Cardiac fibroblast (primary cell): Measurements from ENCODE around the gene C9.
"Not testable (repeated sequence)": the region's sequence is repeated elsewhere in the genome, so short reads cannot be mapped to it uniquely, and the experiment has no call there.

Source experiments
- DNase-seq, 2 donors: peaks; one replicate each; pipeline versions ENCODE4 v3.0.0 to v3.0.0-alpha.2; 2010; ENCODE audit warnings: low read depth in 2 of 2
- H3K4me3 ChIP-seq, 2 donors: replicated peaks in 1 of 2; 1 replicate in 1 of 2; 2 replicates in 1 of 2; pipeline ENCODE4 v1.5.1; 2011; ENCODE audit warnings: low read depth in 2 of 2, low read length in 2 of 2, mild to moderate bottlenecking in 2 of 2, moderate library complexity in 1 of 2
- TF ChIP-seq, protein P1 (sequence below): IDR thresholded peaks from one replicate; pipeline ENCODE4 v1.5.1; 2011; ENCODE audit warnings: low read depth, mild to moderate bottlenecking, low read length, inconsistent platforms

The C9 gene

DNA sequence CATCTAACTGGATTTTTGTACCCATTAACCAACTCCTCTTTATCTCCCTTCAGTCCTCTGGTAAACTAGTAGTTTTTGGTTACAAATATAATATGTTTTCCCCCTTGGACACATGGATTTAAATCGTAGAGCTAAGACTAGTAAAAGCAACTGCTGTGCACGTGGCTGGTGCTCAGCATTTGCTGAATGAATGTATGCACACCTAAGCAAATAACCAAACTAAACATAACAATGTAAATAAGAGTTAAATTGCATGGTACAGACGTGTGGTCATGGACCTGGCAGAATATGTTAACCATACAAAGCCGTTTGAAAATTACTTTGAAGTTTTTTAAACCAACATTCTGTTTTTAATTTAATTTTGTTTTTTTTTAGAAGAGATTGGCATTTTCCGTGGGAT is 79.7 kb downstream of the C9 start:
- DNase-seq = no peak
- TF ChIP-seq, protein P1, sequence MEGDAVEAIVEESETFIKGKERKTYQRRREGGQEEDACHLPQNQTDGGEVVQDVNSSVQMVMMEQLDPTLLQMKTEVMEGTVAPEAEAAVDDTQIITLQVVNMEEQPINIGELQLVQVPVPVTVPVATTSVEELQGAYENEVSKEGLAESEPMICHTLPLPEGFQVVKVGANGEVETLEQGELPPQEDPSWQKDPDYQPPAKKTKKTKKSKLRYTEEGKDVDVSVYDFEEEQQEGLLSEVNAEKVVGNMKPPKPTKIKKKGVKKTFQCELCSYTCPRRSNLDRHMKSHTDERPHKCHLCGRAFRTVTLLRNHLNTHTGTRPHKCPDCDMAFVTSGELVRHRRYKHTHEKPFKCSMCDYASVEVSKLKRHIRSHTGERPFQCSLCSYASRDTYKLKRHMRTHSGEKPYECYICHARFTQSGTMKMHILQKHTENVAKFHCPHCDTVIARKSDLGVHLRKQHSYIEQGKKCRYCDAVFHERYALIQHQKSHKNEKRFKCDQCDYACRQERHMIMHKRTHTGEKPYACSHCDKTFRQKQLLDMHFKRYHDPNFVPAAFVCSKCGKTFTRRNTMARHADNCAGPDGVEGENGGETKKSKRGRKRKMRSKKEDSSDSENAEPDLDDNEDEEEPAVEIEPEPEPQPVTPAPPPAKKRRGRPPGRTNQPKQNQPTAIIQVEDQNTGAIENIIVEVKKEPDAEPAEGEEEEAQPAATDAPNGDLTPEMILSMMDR = no peak
- H3K4me3 ChIP-seq = no peak overlapping the region

DNA sequence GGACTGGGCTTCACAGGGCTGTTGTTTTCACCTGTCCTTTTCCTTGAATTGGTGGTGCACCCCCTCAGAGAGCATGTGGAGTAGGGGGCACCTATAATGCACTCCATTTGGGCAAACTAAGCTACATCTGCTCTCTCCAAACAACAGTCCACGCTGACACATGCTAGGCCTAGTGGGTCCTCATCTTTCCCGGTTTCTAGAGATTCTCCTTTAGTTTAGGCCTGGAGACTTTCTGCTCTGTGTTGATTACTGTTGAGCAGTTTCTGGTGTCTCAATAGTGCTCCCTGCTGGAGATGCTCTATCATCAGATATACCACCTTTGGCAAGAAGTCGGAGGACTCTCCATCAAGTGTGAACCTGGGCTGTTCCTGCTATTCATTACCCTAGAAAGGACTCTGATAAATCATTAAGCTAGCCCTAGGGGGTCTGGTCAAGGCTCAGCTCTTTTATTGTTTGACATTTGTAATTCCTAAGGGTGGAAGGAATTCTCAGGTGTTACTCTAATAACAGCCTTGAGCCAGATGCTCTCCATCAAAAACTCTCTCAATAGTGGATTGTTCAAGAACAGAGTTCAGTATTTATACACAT is 81.0 kb downstream of the C9 start:
- H3K4me3 ChIP-seq = no peak overlapping the region
- DNase-seq = peak; percentile 81 to 86
- TF ChIP-seq, protein P1 = peak; percentile 75

DNA sequence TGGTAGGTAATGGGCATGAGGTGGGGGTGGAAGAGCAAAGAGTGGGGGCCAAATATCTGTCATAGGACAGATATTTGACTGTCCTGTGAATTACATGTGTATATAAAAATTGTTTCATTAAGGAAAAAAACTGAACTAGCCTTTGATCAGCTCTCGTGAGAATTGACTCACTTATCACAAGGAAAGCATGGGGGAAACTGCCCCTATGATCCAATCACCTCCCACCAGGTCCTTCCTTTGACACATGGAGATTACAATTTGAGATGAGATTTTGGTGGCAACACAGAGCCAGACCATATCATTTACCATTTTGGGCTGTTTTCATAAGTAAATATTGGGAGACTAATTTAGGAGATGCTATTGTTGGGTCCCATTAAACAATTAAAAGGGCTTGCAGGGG is 81.7 kb downstream of the C9 start:
- no peak overlapping the region for H3K4me3 ChIP-seq
- TF ChIP-seq, protein P1 = no peak

DNA sequence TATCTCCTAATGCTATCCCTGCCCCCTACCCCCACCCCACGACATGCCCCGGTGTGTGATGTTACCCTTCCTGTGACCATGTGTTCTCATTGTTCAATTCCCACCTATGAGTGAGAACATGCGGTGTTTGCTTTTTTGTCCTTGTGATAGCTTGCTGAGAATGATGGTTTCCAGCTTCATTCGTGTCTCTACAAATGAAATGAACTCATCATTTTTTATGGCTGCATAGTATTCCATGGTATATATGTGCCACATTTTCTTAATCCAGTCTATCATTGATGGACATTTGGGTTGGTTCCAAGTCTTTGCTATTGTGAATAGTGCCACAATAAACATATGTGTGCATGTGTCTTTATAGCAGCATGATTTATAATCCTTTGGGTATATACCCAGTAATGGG is 88.4 kb downstream of the C9 start:
- not testable (repeated sequence) for DNase-seq, H3K4me3 ChIP-seq

More for the DNA sequence above, 81.7 kb downstream of the C9 start:
- DNase-seq = no peak

DNA sequence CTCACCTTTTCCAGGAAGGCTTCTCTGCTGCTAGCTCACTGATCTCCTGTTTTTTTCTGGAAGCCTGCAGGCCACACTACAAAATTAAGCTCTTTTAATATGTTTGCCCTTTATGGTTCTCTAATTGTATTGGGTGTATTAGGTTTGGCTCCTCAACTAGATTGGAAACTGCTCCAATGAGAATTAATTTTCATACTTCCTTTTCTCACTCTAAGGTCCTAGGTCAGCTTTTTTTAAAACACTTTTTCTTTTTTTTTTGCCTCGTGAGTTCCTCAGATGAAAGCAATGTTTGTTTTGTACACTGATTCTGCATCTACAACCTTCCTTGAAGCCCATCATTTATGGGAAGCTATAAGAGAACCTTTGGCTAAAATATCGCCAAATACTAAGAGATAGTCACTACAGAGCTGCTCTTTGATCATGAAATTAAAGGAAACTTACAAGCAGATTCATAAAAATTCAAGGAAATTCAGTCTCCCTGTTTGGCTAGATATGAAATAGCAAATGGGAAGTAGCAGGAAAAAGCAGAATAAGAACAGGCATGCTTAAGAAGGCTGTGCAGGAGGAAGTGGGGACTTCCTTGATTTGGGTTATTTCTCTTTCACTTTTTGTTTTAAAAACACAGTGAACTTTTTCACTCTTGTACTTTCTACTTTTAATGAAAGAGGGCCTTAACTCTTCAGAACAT is 89.8 kb downstream of the C9 start:
- no peak overlapping the region for H3K4me3 ChIP-seq
- DNase-seq = peak; percentile 3 to 10
- TF ChIP-seq, protein P1 = no peak

- TF ChIP-seq, protein P1 = no peak
- no peak overlapping the region for H3K4me3 ChIP-seq
- DNase-seq = no peak
Measured at GRCh38 chr5:39273314-39273954, 90.9 kb downstream of the C9 start.

GRCh38 chr5:39272869-39273231 is 91.4 kb downstream of the C9 start:
- not testable (repeated sequence) for DNase-seq, H3K4me3 ChIP-seq
